ENCODE data around the gene SVIL.

- TF ChIP-seq EZH2 (IDR thresholded peaks at IDR 0.05; ENCODE audit: low read length) (no peak), CTCF (optimal IDR thresholded peaks at IDR 0.05 in 1 of 3, IDR thresholded peaks at IDR 0.05 in 1 of 3, conservative IDR thresholded peaks at IDR 0.05 in 1 of 3; ENCODE audit: extremely low read depth in 1 of 3, insufficient read depth in 2 of 3, low read length in 3 of 3) (no peak)
Observed at GRCh38 chr10:29524720-29525119, 110.1 kb downstream of the SVIL start.

Data from keratinocyte (primary cell).